GM21576 (cell line): ENCODE results near the gene NEB.
"Not testable (repeated sequence)": the region's sequence is repeated elsewhere in the genome, so short reads cannot be mapped to it uniquely, and the experiment has no call there.

Source experiments
- ATAC-seq: cut with Tn5 transposase; IDR thresholded peaks from one replicate; pipeline ENCODE4 v1.9.1; 2021; ENCODE audit warnings: mild to moderate bottlenecking, moderate library complexity; ENCODE audit not compliant: unreplicated experiment

NEB gene

DNA sequence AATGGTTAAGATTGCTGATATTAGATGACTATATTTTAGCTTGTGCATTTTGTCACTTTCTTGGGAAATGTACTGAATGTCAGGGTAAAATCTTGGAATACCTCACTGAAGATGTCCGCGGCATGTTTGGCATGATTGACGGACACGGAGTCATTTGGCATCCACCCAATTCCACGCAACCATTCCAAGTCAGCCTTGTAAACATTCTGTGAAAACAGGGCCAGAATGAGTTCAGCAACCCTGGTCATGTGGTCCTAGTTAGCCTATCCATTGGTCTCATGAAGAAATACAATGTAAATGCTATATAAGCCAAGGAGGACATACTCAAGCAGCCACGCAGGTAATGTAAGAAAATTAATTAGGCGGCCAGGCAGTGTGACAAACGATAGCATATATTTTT is 165.1 kb downstream of the NEB start:
- ATAC-seq, result no peak

DNA sequence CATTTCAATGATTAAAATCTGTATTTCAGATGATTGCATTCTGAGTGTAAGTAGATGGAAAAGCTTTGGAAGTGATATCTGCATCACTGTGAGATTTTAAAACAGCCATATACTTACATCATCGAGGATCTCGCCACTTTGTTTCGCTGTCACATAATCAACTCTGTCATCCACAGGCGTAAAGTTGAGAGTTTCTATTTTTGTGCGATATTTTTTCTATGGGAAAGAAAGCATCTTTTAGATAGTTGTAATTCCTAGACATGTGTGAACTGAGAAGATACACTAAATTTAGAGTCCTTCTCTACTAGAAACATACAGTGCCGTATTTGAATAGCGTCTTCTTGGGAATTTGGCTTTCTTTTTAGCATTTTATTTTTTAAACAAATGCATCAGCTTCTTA is 165.8 kb downstream of the NEB start:
- ATAC-seq, result no peak

- no peak for ATAC-seq
These were observed 167.3 kb downstream of the NEB start for GRCh38 chr2:151567006-151567405.

DNA sequence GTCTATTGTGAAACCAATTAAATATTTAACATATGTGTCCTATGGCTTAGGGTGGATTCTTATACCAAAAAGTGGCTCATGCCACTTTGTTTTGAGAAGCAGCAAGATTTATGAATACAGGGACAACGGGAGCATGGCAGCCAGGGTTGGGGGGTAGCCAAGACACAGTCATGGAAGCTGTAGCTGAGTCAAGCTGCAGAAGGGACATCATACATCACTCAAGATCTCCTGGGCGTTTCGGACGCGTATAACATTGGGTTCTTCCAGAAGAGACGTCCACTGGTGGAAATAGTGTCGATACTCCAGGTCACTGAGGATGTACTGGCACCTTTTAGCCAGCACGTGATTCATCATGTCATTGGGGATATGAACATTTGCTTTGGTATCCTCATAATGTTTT is 171.9 kb downstream of the NEB start:
- no peak for ATAC-seq

GRCh38 chr2:151560289-151560688 is 174.0 kb downstream of the NEB start:
- no peak for ATAC-seq

- ATAC-seq, result not testable (repeated sequence)
These were observed 174.8 kb downstream of the NEB start for GRCh38 chr2:151559431-151559830.

- not testable (repeated sequence) for ATAC-seq
These were observed 176.4 kb downstream of the NEB start for GRCh38 chr2:151557883-151558282.

DNA sequence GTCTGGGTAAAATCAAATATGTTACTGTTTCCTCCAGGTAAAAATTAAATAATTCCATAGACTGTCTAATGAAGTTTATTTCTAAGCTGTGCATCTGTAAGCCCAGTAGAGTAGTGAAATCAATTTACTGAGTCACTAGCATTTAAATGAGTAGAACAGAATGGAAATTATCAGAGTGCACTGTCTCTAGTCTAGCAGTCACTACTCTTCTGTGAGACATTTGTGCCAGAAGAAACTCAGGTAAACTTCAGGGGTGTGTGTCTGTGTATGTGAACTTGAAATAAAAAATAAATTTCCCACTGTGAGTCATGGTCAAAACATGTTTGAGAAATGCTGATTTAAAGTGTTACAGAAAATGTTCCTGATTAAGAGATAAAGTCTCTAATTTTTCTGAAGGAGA is 178.2 kb downstream of the NEB start:
- no peak for ATAC-seq

- no peak for ATAC-seq
These were observed 182.0 kb downstream of the NEB start for GRCh38 chr2:151552287-151552686.

- no peak for ATAC-seq
These were observed 182.7 kb downstream of the NEB start for GRCh38 chr2:151551556-151551955.

DNA sequence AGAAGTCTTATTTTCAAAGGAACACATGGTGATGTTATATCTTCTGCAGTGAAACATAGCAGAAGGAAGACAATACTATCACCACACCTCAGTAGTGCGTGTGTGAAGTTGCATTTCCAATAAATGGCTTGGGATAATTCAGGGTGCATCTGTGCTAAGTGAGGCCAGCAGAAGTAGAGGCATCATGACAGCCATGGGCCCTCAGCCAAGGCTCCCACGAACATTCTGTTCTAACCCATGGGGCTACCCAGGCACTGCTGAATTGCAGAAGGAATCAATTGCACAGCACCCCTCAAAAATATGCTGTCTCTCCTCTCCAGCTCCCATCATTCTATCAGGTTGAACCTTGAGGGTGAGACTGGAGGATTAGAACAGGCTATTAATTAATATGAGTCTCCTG is 185.1 kb downstream of the NEB start:
- no peak for ATAC-seq

DNA sequence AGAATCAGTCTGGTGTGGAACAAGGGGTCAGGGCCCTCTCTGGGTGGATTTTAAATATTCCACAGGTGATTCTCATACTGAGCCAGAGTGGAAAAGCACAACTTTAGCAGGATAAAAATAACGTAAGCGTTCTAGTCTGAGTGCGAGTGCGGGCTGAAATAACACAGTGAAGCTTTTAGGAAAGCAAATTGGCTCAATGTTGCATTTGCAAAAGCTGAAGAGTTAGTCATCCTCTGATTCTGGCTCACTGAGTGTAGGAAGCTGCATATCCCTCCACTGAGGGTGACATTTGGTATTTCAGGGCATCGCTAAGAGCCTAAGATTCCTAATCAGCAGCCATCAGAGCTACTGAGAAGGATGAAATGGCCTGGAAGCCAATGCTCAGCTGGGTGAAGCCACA is 189.8 kb downstream of the NEB start:
- ATAC-seq, result no peak

DNA sequence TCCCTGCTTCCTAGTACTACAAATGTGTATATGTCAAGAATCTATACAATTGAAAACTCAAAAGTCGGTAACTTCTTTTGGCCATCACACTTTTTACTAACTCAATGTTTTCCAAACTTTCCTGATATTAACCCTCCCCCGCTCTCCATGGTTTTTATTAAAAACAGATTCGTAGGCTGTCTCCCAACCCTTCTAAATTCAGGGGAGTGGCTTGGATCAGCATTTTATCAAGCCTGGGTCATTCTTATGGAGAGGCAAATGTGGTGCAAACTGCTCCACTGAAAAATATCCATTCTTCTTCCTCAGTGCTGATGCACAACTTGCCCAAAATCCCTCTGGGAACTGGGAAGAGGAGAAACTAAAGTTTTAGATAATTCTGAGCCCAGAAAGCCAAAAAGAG is 190.4 kb downstream of the NEB start:
- no peak for ATAC-seq

DNA sequence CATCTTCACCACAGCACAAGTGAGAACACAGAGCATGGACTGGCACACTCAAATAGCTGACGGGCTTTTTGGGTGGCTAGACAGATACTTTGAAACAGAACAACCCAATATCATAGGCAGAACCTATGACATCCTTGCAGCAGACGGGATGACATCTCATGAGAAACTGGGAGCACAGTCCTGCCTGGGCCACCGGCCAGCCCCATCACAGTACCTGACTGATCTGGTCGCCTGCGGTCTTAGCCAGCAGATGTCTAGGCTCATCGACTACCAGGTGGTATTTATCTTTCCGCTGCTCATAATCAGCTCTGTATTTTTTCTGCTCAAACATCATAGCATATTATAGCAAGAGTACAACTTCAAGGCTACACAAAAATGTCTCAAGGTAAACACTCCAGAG is 200.3 kb downstream of the NEB start:
- ATAC-seq, result no peak

DNA sequence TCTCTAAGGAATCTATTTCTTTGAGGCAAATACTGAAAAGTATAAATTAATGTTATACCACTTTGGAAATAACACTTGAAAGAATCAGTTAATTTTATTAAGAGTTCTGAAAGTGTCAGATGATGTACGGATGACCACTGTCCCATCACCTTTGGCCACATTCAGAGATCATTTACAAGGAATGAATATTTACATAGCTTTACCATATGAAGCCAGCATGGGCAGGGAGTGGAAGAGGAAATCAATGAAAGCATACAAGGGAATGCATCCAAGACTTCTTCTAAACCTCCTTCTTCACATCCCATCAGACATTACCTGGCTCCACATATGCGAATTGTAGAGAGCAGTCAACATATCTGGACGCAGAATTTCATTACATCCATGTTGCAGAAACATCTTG is 201.1 kb downstream of the NEB start:
- ATAC-seq, result no peak

GRCh38 chr2:151526572-151527090 is 207.6 kb downstream of the NEB start:
- ATAC-seq, result no peak

DNA sequence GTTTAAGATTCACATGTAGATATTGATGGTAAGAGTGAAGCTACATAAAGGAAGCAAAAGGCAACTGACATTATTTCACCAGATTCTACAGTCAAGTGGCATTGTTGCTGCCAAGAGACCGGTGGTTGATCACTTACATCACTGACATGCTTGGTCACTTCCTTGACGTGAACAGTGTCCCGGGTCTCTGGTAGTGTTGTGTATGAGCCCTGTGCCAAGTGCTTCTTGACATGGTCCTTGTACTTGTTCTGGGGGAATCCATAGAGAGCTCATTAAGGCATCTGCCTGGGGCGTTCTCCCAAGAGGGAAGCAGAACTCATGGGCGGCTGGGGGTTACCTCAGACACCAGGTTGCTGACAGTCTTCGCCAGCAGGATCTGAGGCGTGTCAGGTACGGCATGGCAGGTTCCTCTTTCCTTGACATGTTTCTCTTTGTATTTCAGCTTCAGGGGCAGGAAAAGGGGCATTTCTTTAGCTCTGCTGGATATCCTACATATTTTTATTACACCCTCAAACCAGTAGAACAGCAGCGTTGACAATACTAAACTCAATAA is 208.4 kb downstream of the NEB start:
- no peak for ATAC-seq

- ATAC-seq, result no peak
These were observed 210.4 kb downstream of the NEB start for GRCh38 chr2:151523850-151524249.

DNA sequence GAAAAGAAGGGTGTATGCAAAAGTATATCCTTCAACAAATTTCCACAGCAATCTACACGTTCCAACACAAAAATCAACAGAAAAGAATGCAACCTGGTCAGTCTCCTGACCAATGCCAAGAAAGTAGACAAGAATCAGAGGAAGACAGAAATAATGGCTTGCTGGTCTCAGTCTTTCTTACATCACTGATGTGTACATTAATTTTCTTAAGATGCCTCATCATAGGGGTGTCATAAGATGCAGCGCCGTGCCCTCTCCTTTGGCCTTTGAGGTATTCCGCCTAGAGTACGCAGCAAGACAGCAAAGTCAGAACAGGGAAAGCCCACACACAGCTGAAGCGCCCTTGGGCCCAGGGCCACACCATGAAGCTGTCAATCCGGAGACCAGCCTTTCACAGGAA is 211.7 kb downstream of the NEB start:
- no peak for ATAC-seq

DNA sequence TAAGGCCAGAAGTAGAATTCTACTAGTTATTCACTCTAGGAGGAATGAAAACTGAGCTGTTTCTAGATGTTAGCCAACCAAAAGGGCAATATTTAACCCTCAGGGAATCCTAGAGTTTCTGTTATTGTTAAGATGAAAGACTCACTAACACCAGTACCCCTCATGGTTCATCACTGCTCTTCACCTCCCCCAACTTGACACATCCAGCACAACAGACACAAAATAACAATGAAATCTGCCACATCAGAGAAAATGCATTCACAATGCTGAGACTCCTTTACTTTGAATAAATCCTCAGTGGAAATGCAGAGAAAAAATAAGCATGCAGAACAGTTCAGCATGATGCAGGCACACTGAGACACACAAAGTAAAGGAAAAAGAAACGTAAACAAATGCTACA is 213.3 kb downstream of the NEB start:
- no peak for ATAC-seq

DNA sequence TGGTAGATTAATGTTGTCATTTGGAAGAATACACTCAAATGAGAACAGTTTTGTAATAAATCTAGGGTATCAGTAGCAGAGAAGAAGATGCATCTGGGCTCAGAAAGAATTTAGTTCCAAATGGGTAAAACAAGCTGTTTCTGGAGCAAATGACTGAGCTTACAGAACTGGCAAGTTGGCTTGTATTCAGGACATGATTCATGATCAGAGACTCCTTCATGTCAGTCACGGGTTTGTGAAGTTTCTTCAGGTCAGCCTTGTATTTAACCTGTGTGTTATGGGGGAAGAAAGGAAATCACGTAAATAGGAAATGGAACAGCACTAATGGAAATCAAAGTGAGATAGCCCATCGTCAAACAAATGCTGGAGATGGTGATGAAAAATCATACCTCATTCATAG is 215.5 kb downstream of the NEB start:
- no peak for ATAC-seq

DNA sequence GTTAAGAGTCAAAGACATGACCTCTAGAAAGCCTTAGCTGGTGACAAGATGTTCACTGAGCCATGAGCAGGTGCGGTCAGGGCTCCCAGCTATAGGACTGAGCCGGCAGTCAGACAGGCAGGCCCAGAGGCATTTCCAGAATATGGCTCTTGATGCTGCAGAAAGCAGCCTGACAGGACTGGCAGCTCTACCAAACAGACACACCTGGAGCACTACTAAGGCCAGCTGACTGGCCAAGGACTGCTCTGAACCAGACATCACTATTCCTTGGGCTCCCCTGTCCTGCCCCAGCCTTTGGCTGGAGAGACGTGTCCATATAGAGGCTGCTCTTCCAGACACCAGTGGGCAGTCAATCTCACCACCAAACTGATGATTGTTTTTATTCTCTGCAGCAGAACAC is 225.8 kb downstream of the NEB start:
- no peak for ATAC-seq

GRCh38 chr2:151506170-151506569 is 228.1 kb downstream of the NEB start:
- ATAC-seq, result no peak
